Loucy (cell line): ENCODE results near the gene ARF6.

ENCODE experiments used
- H2AFZ ChIP-seq: fragments of 200-600 bp; sonication (generic); 2 replicates; pipeline ENCODE4 v1.6.0; 2016; ENCODE audit warnings: antibody characterized with exemption, mild to moderate bottlenecking, low read length, moderate library complexity
- H3F3A ChIP-seq: fragments of 200-600 bp; 2 replicates; pipeline ENCODE4 v1.6.0; 2016; ENCODE audit warnings: antibody characterized with exemption, low read depth, mild to moderate bottlenecking
- H3K27me3 ChIP-seq: fragments of 200-600 bp; sonication (generic); 2 replicates; pipeline ENCODE4 v1.6.1; 2014; ENCODE audit warnings: low read length, mild to moderate bottlenecking; ENCODE audit not compliant: insufficient read depth, poor library complexity, severe bottlenecking
- H3K36me3 ChIP-seq: fragments of 200-600 bp; sonication (generic); 2 replicates; pipeline ENCODE4 v1.6.1; 2016; ENCODE audit warnings: low read length; ENCODE audit not compliant: insufficient read depth
- H3K4me1 ChIP-seq: fragments of 200-600 bp; sonication (generic); 2 replicates; pipeline ENCODE4 v1.5.1; 2014; ENCODE audit warnings: low read length, mild to moderate bottlenecking; ENCODE audit not compliant: insufficient read depth, poor library complexity, severe bottlenecking
- H3K4me2 ChIP-seq: fragments of 200-600 bp; sonication (generic); 2 replicates; pipeline ENCODE4 v1.6.0; 2014; ENCODE audit warnings: antibody characterized with exemption, low read length, low read depth, mild to moderate bottlenecking; ENCODE audit not compliant: poor library complexity, severe bottlenecking
- H3K4me3 ChIP-seq: fragments of 200-600 bp; sonication (generic); 2 replicates; pipeline ENCODE4 v1.5.1; 2014; ENCODE audit warnings: low read length, mild to moderate bottlenecking, mixed read lengths; ENCODE audit not compliant: poor library complexity, severe bottlenecking
- H3K79me2 ChIP-seq: fragments of 200-600 bp; sonication (generic); 2 replicates; pipeline ENCODE4 v1.6.1; 2014; ENCODE audit warnings: low read length; ENCODE audit not compliant: insufficient read depth
- H3K9ac ChIP-seq: fragments of 200-600 bp; sonication (generic); 2 replicates; pipeline ENCODE4 v1.6.0; 2014; ENCODE audit warnings: mild to moderate bottlenecking, low read depth, low read length, moderate library complexity; ENCODE audit not compliant: poor library complexity, severe bottlenecking
- H3K9me2 ChIP-seq: fragments of 200-600 bp; sonication (generic); replicated peaks from 2 replicates; pipeline ENCODE4 v1.6.1; 2016; ENCODE audit warnings: low read depth, low read length, mixed read lengths
- H3K9me3 ChIP-seq: fragments of 200-600 bp; sonication (generic); 2 replicates; pipeline ENCODE4 v1.6.1; 2014; ENCODE audit warnings: mild to moderate bottlenecking, antibody characterized with exemption, low read length, low read depth; ENCODE audit not compliant: insufficient read depth
- H4K20me1 ChIP-seq: fragments of 200-600 bp; sonication (generic); 2 replicates; pipeline ENCODE4 v1.6.0; 2014; ENCODE audit warnings: antibody characterized with exemption, low read length, mild to moderate bottlenecking; ENCODE audit not compliant: insufficient read depth, poor library complexity, severe bottlenecking
- CTCF ChIP-seq: fragments of 200-600 bp; sonication (generic); conservative IDR thresholded peaks from 2 replicates; pipeline ENCODE4 v1.5.1; 2014; ENCODE audit warnings: mild to moderate bottlenecking, antibody characterized with exemption, low read length
- EZH2phosphoT487 ChIP-seq: fragments of 200-600 bp; IDR thresholded peaks from 2 replicates; pipeline ENCODE4 v1.6.1; 2018; ENCODE audit warnings: antibody characterized with exemption, mild to moderate bottlenecking, moderate library complexity, borderline replicate concordance

The ARF6 gene

DNA sequence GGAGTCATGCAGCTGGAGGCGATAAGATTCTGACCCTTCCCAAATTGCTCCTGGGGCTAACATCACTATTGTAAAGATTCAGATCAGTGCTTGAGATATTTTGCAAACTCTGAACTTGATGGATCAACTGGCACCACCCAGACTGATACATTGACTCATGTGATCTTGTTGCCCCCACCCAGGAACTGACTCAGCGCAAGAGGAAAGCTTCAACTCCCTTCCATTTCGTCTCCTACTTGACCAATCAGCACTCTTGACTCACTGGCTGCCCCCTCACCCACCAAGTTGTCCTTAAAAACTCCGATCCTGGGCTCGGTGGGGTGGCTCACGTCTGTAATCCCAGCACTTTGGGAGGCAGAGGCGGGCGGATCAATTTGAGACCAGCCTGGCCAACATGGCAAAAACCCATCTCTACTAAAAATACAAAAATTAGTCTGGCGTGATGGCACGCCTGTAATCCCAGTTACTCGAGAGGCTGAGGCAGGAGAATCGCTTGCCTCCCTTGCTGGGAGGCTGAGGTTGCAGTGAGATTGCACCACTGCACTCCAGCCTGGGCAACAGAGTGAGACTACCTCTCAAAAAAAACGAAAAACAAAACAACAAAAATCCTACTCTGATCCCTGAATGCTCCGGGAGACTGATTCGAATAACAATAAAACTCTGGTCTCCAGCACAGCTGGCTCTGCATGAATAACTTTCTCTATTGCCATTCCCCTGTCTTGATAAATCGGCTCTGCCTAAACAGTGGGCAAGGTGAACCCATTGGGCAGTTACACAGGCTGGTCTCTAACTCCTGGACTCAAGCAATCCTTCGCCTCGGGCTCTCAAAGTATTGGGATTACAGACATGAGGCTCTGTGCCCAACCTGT, 9.8 kb upstream of the ARF6 start:
- H3K4me2 ChIP-seq: no peak overlapping the region
- H2AFZ ChIP-seq: no peak overlapping the region
- no peaks in the 10 kb centered on the region for H3F3A ChIP-seq

GRCh38 chr14:49886523-49886922, 6.4 kb upstream of the ARF6 start:
- Histone ChIP-seq H3K4me2 (no peak overlapping the region), H3K4me1 (peaks cover under 1% of the 10 kb centered on the region), H3K9ac (no peak overlapping the region), H3K36me3 (no peaks in the 10 kb centered on the region), H3K9me2 (no peaks in the 10 kb centered on the region), H3K4me3 (no peak overlapping the region), H2AFZ (no peak overlapping the region), H3F3A (no peaks in the 10 kb centered on the region), H3K27me3 (no peaks in the 10 kb centered on the region), H3K9me3 (no peaks in the 10 kb centered on the region), H4K20me1 (no peaks in the 10 kb centered on the region), H3K79me2 (peaks cover under 1% of the 10 kb centered on the region; the same call in 1 of the 2 replicates)
- no peak for TF ChIP-seq EZH2phosphoT487
- TF ChIP-seq CTCF: no peak

More for the DNA sequence above, 9.8 kb upstream of the ARF6 start:
- no peaks in the 10 kb centered on the region for H3K79me2 ChIP-seq
- no peak overlapping the region for H3K9ac ChIP-seq
- H4K20me1 ChIP-seq: no peaks in the 10 kb centered on the region
- H3K9me3 ChIP-seq: no peaks in the 10 kb centered on the region
- H3K4me1 ChIP-seq: no peaks in the 10 kb centered on the region
- H3K9me2 ChIP-seq: no peaks in the 10 kb centered on the region
- H3K36me3 ChIP-seq: no peaks in the 10 kb centered on the region
- TF ChIP-seq CTCF: no peak
- TF ChIP-seq EZH2phosphoT487: no peak
- no peaks in the 10 kb centered on the region for H3K27me3 ChIP-seq
- no peak overlapping the region for H3K4me3 ChIP-seq

DNA sequence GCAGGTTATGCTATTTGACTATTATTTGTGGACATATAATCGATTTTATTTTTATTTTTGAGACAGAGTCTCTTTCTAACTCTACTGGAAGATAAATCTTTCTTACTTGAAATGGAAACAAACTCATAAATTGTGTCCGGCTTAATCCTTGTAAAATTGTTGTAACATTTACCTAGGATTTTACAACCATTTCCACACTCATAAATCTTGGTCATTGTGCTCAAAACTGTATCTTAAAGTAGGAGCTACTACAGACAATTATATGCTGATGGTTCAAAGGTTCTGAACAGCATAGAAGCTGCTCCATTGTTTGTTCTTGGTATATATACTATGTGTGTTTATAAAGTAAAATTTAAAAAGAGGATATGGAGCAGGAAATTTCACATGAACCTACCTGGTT, 4.6 kb upstream of the ARF6 start:
- TF ChIP-seq CTCF (no peak), EZH2phosphoT487 (no peak)
- Histone ChIP-seq H3K27me3 (peaks cover 3% of the 10 kb centered on the region), H3K9me2 (no peaks in the 10 kb centered on the region), H3K4me1 (peaks cover 8% of the 10 kb centered on the region), H3K9me3 (no peaks in the 10 kb centered on the region), H3K4me3 (no peak overlapping the region), H3K9ac (no peak overlapping the region), H4K20me1 (peaks cover 4% of the 10 kb centered on the region), H3F3A (no peaks in the 10 kb centered on the region), H2AFZ (no peak overlapping the region), H3K4me2 (no peak overlapping the region), H3K79me2 (peaks cover 10% of the 10 kb centered on the region), H3K36me3 (no peaks in the 10 kb centered on the region)
